KOPT-K1 (cell line): ENCODE measurements around the gene SPATA13.

Experiments
- H3K27ac ChIP-seq: fragments of 200-600 bp; sonication (generic); 2 replicates; pipeline ENCODE4 v1.5.1; 2016; ENCODE audit warnings: antibody characterized with exemption, mild to moderate bottlenecking, low read depth, low read length; ENCODE audit not compliant: poor library complexity, severe bottlenecking
- H3K36me3 ChIP-seq: fragments of 200-600 bp; sonication (generic); 2 replicates; pipeline ENCODE4 v1.5.1; 2017; ENCODE audit warnings: antibody characterized with exemption, mild to moderate bottlenecking, low read length, moderate library complexity; ENCODE audit not compliant: insufficient read depth
- H3K9me3 ChIP-seq: fragments of 200-600 bp; sonication (generic); 2 replicates; pipeline ENCODE4 v1.5.1; 2017; ENCODE audit warnings: antibody characterized with exemption, low read length, mild to moderate bottlenecking; ENCODE audit not compliant: insufficient read depth, poor library complexity, severe bottlenecking

Gene SPATA13

GRCh38 chr13:24149246-24150032, 11.1 kb upstream of the SPATA13 start:
- H3K27ac ChIP-seq: no peak overlapping the region
- no peaks in the 10 kb centered on the region for H3K36me3 ChIP-seq

GRCh38 chr13:24150572-24150971, 9.9 kb upstream of the SPATA13 start:
- H3K36me3 ChIP-seq: no peaks in the 10 kb centered on the region
- H3K27ac ChIP-seq: no peak overlapping the region
- H3K9me3 ChIP-seq: no peaks in the 10 kb centered on the region

More at GRCh38 chr13:24149246-24150032, 11.1 kb upstream of the SPATA13 start:
- no peaks in the 10 kb centered on the region for H3K9me3 ChIP-seq

GRCh38 chr13:24151864-24152263, 8.7 kb upstream of the SPATA13 start:
- H3K9me3 ChIP-seq: no peaks in the 10 kb centered on the region
- no peak overlapping the region for H3K27ac ChIP-seq
- H3K36me3 ChIP-seq: no peaks in the 10 kb centered on the region

GRCh38 chr13:24152292-24153214, 8.0 kb upstream of the SPATA13 start:
- H3K36me3 ChIP-seq: no peaks in the 10 kb centered on the region
- H3K9me3 ChIP-seq: no peaks in the 10 kb centered on the region
- H3K27ac ChIP-seq: no peak overlapping the region

GRCh38 chr13:24153347-24153746, 7.2 kb upstream of the SPATA13 start:
- Histone ChIP-seq H3K36me3 (no peaks in the 10 kb centered on the region), H3K9me3 (no peaks in the 10 kb centered on the region)

GRCh38 chr13:24153979-24154701, 6.4 kb upstream of the SPATA13 start:
- Histone ChIP-seq H3K9me3 (no peaks in the 10 kb centered on the region), H3K27ac (no peak overlapping the region), H3K36me3 (no peaks in the 10 kb centered on the region)

More at GRCh38 chr13:24153347-24153746, 7.2 kb upstream of the SPATA13 start:
- H3K27ac ChIP-seq: no peak overlapping the region

- peaks cover 3% of the 10 kb centered on the region; the same call in 1 of the 2 replicates for H3K36me3 ChIP-seq
- no peaks in the 10 kb centered on the region for H3K9me3 ChIP-seq
- no peak overlapping the region for H3K27ac ChIP-seq
These were observed 1.2 kb upstream of the SPATA13 start for GRCh38 chr13:24159357-24159756.

GRCh38 chr13:24161010-24161775, 673 bp downstream of the SPATA13 start:
- H3K27ac ChIP-seq: peak overlapping the region; percentile 69
- no peaks in the 10 kb centered on the region for H3K9me3 ChIP-seq
- H3K36me3 ChIP-seq: peaks cover 22% of the 10 kb centered on the region

- Histone ChIP-seq H3K9me3 (no peaks in the 10 kb centered on the region), H3K27ac (no peak overlapping the region), H3K36me3 (peaks cover 30% of the 10 kb centered on the region)
These were observed 1.5 kb downstream of the SPATA13 start for GRCh38 chr13:24161980-24162525.

- Histone ChIP-seq H3K36me3 (peaks cover 36% of the 10 kb centered on the region), H3K27ac (no peak overlapping the region)
These were observed 2.1 kb downstream of the SPATA13 start for GRCh38 chr13:24162604-24163003.

GRCh38 chr13:24165746-24166145, 5.2 kb downstream of the SPATA13 start:
- Histone ChIP-seq H3K36me3 (peaks cover 51% of the 10 kb centered on the region), H3K27ac (no peak overlapping the region), H3K9me3 (no peaks in the 10 kb centered on the region)

More at GRCh38 chr13:24162604-24163003, 2.1 kb downstream of the SPATA13 start:
- H3K9me3 ChIP-seq: no peaks in the 10 kb centered on the region

- Histone ChIP-seq H3K36me3 (peaks cover 59% of the 10 kb centered on the region), H3K9me3 (no peaks in the 10 kb centered on the region), H3K27ac (no peak overlapping the region)
These were observed 6.0 kb downstream of the SPATA13 start for GRCh38 chr13:24166561-24166960.

GRCh38 chr13:24167666-24168391, 7.3 kb downstream of the SPATA13 start:
- H3K27ac ChIP-seq: no peak overlapping the region
- no peaks in the 10 kb centered on the region for H3K9me3 ChIP-seq
- H3K36me3 ChIP-seq: peaks cover 59% of the 10 kb centered on the region
